BLaER1 treated with 17β-estradiol and CSF1 and Interleukin-3, amounts not matched to agents 10 nM and 100 nM (cell line): ENCODE results near the gene CHRNA7.

Experiments
- H3K27ac ChIP-seq, 11 experiments: shearing (Covaris generic); formaldehyde crosslinking; 2 replicates each; pipeline ENCODE4 v1.8.1; 2022
- H3K27me3 ChIP-seq, 11 experiments: shearing (Covaris generic); formaldehyde crosslinking; 2 replicates each; pipeline ENCODE4 v1.8.1; 2022
- H3K36me3 ChIP-seq, 11 experiments: shearing (Covaris generic); formaldehyde crosslinking; 2 replicates each; pipeline ENCODE4 v1.8.1; 2022
- H3K4me1 ChIP-seq, 10 experiments: shearing (Covaris generic); formaldehyde crosslinking; 2 replicates each; pipeline ENCODE4 v1.8.1; 2022
- H3K4me2 ChIP-seq, 11 experiments: shearing (Covaris generic); formaldehyde crosslinking; 2 replicates each; pipeline ENCODE4 v1.8.1; 2022
- H3K4me3 ChIP-seq, 10 experiments: shearing (Covaris generic); formaldehyde crosslinking; 2 replicates each; pipeline ENCODE4 v1.8.1; 2022
- H3K9ac ChIP-seq, 11 experiments: shearing (Covaris generic); formaldehyde crosslinking; 2 replicates each; pipeline ENCODE4 v1.8.1; 2022
- H3K9me3 ChIP-seq, 11 experiments: shearing (Covaris generic); formaldehyde crosslinking; replicated peaks in 1 of 11; 2 replicates each; pipeline ENCODE4 v1.8.1; 2022
- H4K20me1 ChIP-seq, 11 experiments: shearing (Covaris generic); formaldehyde crosslinking; 2 replicates each; pipeline ENCODE4 v1.8.1; 2022
- Cebpa-rat ChIP-seq, 11 experiments: shearing (Covaris generic); IDR thresholded peaks; 2 replicates each; pipeline ENCODE4 v1.8.1; 2022

Gene CHRNA7

DNA sequence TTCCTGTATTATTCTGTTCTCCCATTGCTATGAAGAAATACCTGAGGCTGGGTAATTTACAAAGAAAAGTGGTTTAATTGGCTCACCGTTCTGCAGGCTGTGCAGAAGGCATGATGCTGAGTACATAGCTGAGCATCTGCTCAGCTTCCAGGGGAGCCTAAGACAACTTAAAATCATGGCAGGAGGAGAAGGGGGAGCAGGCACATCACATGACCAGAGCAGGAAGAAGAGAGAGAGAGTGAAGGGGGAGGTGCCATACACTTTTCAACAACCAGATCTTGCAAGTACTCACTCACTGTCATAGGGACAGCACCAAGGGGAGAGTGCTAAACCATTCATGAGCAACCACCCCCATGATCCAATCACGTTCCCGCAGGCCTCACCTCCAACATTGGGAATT is 188.4 kb downstream of the CHRNA7 start:
- H3K27ac ChIP-seq, result no peak overlapping the region
- no peaks in the 10 kb centered on the region for H3K27me3 ChIP-seq
- H3K9me3 ChIP-seq, result peaks cover 16 to 29% (median 23%) of the 10 kb centered on the region in 11 experiments
- no peaks in the 10 kb centered on the region; a peak in 2 of 22 replicates for H3K36me3 ChIP-seq
- no peak overlapping the region for H3K4me3 ChIP-seq
- H4K20me1 ChIP-seq, result no peaks in the 10 kb centered on the region
- no peak overlapping the region for H3K4me2 ChIP-seq
- H3K9ac ChIP-seq, result no peak overlapping the region
- TF ChIP-seq Cebpa-rat (IDR thresholded peaks at IDR 0.05), result no peak
- H3K4me1 ChIP-seq, result no peaks in the 10 kb centered on the region
